Measurements from ENCODE around the gene TP53RK. TPM values are rescaled to one million over a fixed set of nuclear protein-coding genes. Genes with fewer than 3 reads are reported as not detected.

Gene TP53RK
- total and polyA plus RNA-seq, 2 donors (not counting 1 experiment from before 2014, with no cell fraction given) = 3.1 to 22.5 TPM

DNA sequence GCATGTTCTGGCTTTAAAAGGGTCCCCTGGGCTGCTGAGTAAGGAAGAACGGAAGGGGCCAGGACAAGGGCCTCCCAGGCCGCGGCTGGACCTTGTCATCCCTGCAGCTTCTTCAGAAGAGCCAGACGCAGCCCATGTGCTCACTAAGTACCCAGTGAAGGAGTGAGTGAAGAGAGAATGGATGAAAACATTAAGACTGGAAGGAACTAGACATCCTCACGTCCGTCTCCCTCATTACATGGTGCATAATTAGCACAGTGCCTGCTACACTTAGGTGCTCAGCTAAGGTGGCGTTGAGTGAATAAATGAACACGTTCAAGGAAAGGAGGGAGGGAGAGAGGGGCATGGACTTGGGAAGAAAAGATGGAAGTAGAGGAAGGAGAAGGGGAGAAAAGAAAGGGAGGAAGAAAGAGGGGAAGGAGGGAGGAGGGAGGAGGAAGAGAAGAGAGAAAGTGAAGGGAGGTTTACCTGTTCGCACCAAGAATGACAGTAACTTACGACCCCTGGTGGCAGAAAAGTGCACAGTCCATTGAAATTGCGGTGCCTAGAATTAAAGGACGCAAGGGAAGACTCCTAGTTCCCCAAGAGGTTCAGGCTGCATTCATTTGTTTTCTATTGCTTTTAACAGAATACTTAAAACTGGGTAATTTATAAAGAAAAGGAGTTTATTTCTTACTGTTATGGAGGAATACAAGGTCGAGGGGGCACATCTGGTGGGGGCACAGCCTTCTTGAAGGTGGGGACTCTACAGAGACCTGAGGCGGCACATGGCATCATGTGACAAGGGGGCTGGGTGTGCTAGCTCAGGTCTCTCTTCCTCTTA is 8.0 kb downstream of the TP53RK start:
- TF ChIP-seq, protein P1, sequence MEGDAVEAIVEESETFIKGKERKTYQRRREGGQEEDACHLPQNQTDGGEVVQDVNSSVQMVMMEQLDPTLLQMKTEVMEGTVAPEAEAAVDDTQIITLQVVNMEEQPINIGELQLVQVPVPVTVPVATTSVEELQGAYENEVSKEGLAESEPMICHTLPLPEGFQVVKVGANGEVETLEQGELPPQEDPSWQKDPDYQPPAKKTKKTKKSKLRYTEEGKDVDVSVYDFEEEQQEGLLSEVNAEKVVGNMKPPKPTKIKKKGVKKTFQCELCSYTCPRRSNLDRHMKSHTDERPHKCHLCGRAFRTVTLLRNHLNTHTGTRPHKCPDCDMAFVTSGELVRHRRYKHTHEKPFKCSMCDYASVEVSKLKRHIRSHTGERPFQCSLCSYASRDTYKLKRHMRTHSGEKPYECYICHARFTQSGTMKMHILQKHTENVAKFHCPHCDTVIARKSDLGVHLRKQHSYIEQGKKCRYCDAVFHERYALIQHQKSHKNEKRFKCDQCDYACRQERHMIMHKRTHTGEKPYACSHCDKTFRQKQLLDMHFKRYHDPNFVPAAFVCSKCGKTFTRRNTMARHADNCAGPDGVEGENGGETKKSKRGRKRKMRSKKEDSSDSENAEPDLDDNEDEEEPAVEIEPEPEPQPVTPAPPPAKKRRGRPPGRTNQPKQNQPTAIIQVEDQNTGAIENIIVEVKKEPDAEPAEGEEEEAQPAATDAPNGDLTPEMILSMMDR (IDR thresholded peaks at IDR 0.05) = peak; percentile 91
- no peak for TF ChIP-seq EZH2 (IDR thresholded peaks at IDR 0.05; ENCODE audit: borderline replicate concordance, insufficient read depth, low read depth, low read length, poor library complexity, severe bottlenecking)
- no peaks in the 10 kb centered on the region for H3K9me3 ChIP-seq (ENCODE audit: control extremely low read depth in 1 of 3, control insufficient read depth in 2 of 3, insufficient read depth in 1 of 3, low read length in 2 of 3)
- Mint-ChIP-seq H3K27me3 (no peaks in the 10 kb centered on the region), H3K4me1 (peaks cover 32% of the 10 kb centered on the region), H3K4me3 (no peak overlapping the region), H3K27ac (no peak overlapping the region), H3K9me3 (ENCODE audit: insufficient read depth) (no peaks in the 10 kb centered on the region)
- peak overlapping the region; percentile 39 for H3K4me2 ChIP-seq (replicated peaks; ENCODE audit: low read depth, low read length, poor library complexity, severe bottlenecking)
- H3K27me3 ChIP-seq (replicated peaks in 1 of 4; ENCODE audit: control extremely low read depth in 1 of 4, control insufficient read depth in 3 of 4, insufficient read depth in 4 of 4, low read length in 3 of 4) = no peaks in the 10 kb centered on the region
- ChIA-PET POLR2A (interaction anchor here (1.1 kb wide), 1 partner anchor 160 kb away, joined by 5 read pairs; no protein-coding TSS in a partner anchor), CTCF (interaction anchor here (0.8 to 5.4 kb wide), 14 partner anchors 9 to 548 kb away, joined by 3 to 49 read pairs (median 4); partner anchors contain the start of genes OCSTAMP and TP53RK)
- H3K27ac ChIP-seq (ENCODE audit: low read length in 2 of 2) = no peak overlapping the region
- peak; percentile 77 for ATAC-seq (ENCODE audit: low read depth)
- no peak overlapping the region for H3K9ac ChIP-seq (ENCODE audit: low read length)
- peaks cover 21% of the 10 kb centered on the region for H3K79me2 ChIP-seq (ENCODE audit: control insufficient read depth, insufficient read depth, low read length)
- no peak overlapping the region for H3K4me3 ChIP-seq (ENCODE audit: control extremely low read depth in 1 of 5, extremely low read depth in 1 of 5, insufficient read depth in 1 of 5, low read depth in 2 of 5, low read length in 4 of 5)
- no peak overlapping the region for H2AFZ ChIP-seq (ENCODE audit: insufficient read depth, low read depth, low read length, poor library complexity, severe bottlenecking)
- peaks cover 7 to 10% of the 10 kb centered on the region in 2 donors for H3K4me1 ChIP-seq (ENCODE audit: control insufficient read depth in 2 of 2, insufficient read depth in 2 of 2, low read length in 2 of 2)
- WGBS (ENCODE audit: insufficient coverage) = 47% methylated on average over 10 of the region's 14 CpGs
- H4K20me1 ChIP-seq (ENCODE audit: control insufficient read depth, insufficient read depth, low read length, poor library complexity, severe bottlenecking) = peaks cover 56% of the 10 kb centered on the region
- H3K36me3 ChIP-seq (replicated peaks in 1 of 2; ENCODE audit: control extremely low read depth in 1 of 2, control insufficient read depth in 1 of 2, extremely low read depth in 1 of 2, insufficient read depth in 2 of 2, low read length in 1 of 2) = peaks cover 8 to 22% of the 10 kb centered on the region in 2 experiments
- intact Hi-C loops (cut with micrococcal nuclease) = loop anchor here (10.0 kb wide), 1 partner anchor 886 kb away; the partner anchor contains the start of genes DNTTIP1 and WFDC3
- DNase-seq = peak; percentile 77

DNA sequence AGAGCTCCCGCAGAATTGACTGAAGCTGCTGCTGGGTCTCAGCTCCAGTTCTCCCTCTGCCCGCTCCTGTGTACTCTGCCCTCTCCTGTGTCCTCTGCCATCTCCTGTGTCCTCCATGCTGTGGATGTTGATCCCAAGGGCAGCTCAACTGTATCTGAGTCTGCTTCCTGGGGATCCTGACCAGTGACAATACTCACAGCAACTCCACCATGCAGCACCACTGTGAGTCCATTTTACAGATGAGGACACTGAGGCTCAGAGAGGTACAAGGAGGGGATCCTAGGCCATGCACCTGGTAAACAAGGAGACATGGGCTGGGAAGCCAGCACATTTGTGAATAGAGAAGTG is 8.6 kb downstream of the TP53RK start:
- H3K4me3 ChIP-seq (ENCODE audit: control extremely low read depth in 1 of 5, extremely low read depth in 1 of 5, insufficient read depth in 1 of 5, low read depth in 2 of 5, low read length in 4 of 5) = no peak overlapping the region
- H3K36me3 ChIP-seq (replicated peaks in 1 of 2; ENCODE audit: control extremely low read depth in 1 of 2, control insufficient read depth in 1 of 2, extremely low read depth in 1 of 2, insufficient read depth in 2 of 2, low read length in 1 of 2) = peaks cover 6 to 17% of the 10 kb centered on the region in 2 experiments
- TF ChIP-seq, protein P1 (IDR thresholded peaks at IDR 0.05) = no peak
- no peak for TF ChIP-seq EZH2 (IDR thresholded peaks at IDR 0.05; ENCODE audit: borderline replicate concordance, insufficient read depth, low read depth, low read length, poor library complexity, severe bottlenecking)
- no peak overlapping the region for H3K9ac ChIP-seq (ENCODE audit: low read length)
- H3K4me2 ChIP-seq (replicated peaks; ENCODE audit: low read depth, low read length, poor library complexity, severe bottlenecking) = no peak overlapping the region
- peaks cover 15% of the 10 kb centered on the region for H3K79me2 ChIP-seq (ENCODE audit: control insufficient read depth, insufficient read depth, low read length)
- WGBS (ENCODE audit: insufficient coverage) = 100% methylated on average over 2 of the region's 2 CpGs
- no peaks in the 10 kb centered on the region for H3K27me3 Mint-ChIP-seq
- POLR2A ChIA-PET = interaction anchor here (1.1 kb wide), 1 partner anchor 159 kb away, joined by 5 read pairs; no protein-coding TSS in a partner anchor
- no peak overlapping the region for H3K27ac ChIP-seq (ENCODE audit: low read length in 2 of 2)
- H3K4me1 Mint-ChIP-seq = peaks cover 28% of the 10 kb centered on the region
- H3K9me3 Mint-ChIP-seq (ENCODE audit: insufficient read depth) = no peaks in the 10 kb centered on the region
- H2AFZ ChIP-seq (ENCODE audit: insufficient read depth, low read depth, low read length, poor library complexity, severe bottlenecking) = no peak overlapping the region
- no peak overlapping the region for H3K27ac Mint-ChIP-seq
- no peak for ATAC-seq (ENCODE audit: low read depth)
- H4K20me1 ChIP-seq (ENCODE audit: control insufficient read depth, insufficient read depth, low read length, poor library complexity, severe bottlenecking) = peaks cover 52% of the 10 kb centered on the region
- no peak overlapping the region for H3K4me3 Mint-ChIP-seq
- peaks cover 7 to 10% of the 10 kb centered on the region in 2 donors for H3K4me1 ChIP-seq (ENCODE audit: control insufficient read depth in 2 of 2, insufficient read depth in 2 of 2, low read length in 2 of 2)
- no peak for DNase-seq
- intact Hi-C loops (cut with micrococcal nuclease) = loop anchor here (10.0 kb wide), 1 partner anchor 886 kb away; the partner anchor contains the start of genes DNTTIP1 and WFDC3
- CTCF ChIA-PET = interaction anchor here (0.8 to 5.4 kb wide), 13 partner anchors 9 to 547 kb away, joined by 3 to 49 read pairs (median 5); partner anchors contain the start of genes OCSTAMP and TP53RK
- no peaks in the 10 kb centered on the region for H3K9me3 ChIP-seq (ENCODE audit: control extremely low read depth in 1 of 3, control insufficient read depth in 2 of 3, insufficient read depth in 1 of 3, low read length in 2 of 3)
- no peaks in the 10 kb centered on the region for H3K27me3 ChIP-seq (replicated peaks in 1 of 4; ENCODE audit: control extremely low read depth in 1 of 4, control insufficient read depth in 3 of 4, insufficient read depth in 4 of 4, low read length in 3 of 4)

Data from B cell (primary cell).